HepG2 (cell line): Measurements from ENCODE around the gene TNFSF9. TPM values are rescaled to one million over a fixed set of nuclear protein-coding genes. Genes with fewer than 3 reads are reported as not detected.

Experiments used
- ATAC-seq: fragments of 200-7000 bp; cut with Tn5 transposase; 3 replicates; pipeline ENCODE4 v1.9.1; 2020; ENCODE audit warnings: mild to moderate bottlenecking, moderate library complexity
- Bru-seq: library from RNA; stranded (reverse); fragments of 400-500 nt; gene quantifications from one replicate; lab custom pipeline; 2021; lab: Mats Ljungman, UMichigan
- BruChase-seq, 2 experiments: library from RNA; stranded (reverse); fragments of 400-500 nt; gene quantifications; one replicate each; lab custom pipeline; 2021; lab: Mats Ljungman, UMichigan
- BruUV-seq: library from RNA; stranded (reverse); fragments of 400-500 nt; replicated peaks from 2 replicates; lab custom pipeline; 2021; lab: Mats Ljungman, UMichigan
- CTCF ChIA-PET: fragments of 300-600 bp; formaldehyde crosslinking; extraction: SDS; loops from one replicate; lab custom pipeline; 2021; ENCODE audit warnings: low total read pairs, inconsistent platforms, low intra/inter-chr PET ratio; lab: Yijun Ruan, JAX
- POLR2A ChIA-PET: fragments of 350-600 bp; sonication (Branson Sonifier 250); formaldehyde crosslinking; loops from one replicate; lab custom pipeline; 2020; ENCODE audit warnings: antibody characterized with exemption, inconsistent platforms; lab: Yijun Ruan, JAX
- DNase-seq: peaks from one replicate; pipeline ENCODE4 v3.0.0-alpha.2; 2015; ENCODE audit warnings: low spot score
- FAIRE-seq: peaks from 3 replicates; lab custom pipeline; 2011; peaks lifted over from hg19 to GRCh38; lab: Jason Lieb, UNC
- H2AFZ ChIP-seq: one replicate; pipeline ENCODE4 v1.6.1; 2011; ENCODE audit warnings: low read length, inconsistent platforms
- H3K27ac ChIP-seq: fragments of 300-600 bp; 3 replicates; pipeline ENCODE4 v1.8.0; 2011; ENCODE audit warnings: mixed run types, mild to moderate bottlenecking, mixed read lengths, low read length, inconsistent platforms; ENCODE audit not compliant: insufficient read depth; ENCODE audit errors: extremely low read length
- H3K27me3 ChIP-seq, 2 experiments: fragments of 200-600 bp in 1 of 2; 2 replicates in 1 of 2; 3 replicates in 1 of 2; pipeline versions ENCODE4 v1.6.0 to v1.8.0; 2011; ENCODE audit warnings: low read length in 2 of 2, mild to moderate bottlenecking in 2 of 2, moderate library complexity in 2 of 2, inconsistent platforms in 1 of 2; ENCODE audit not compliant: insufficient read depth in 2 of 2, control insufficient read depth in 1 of 2
- H3K36me3 ChIP-seq, 2 experiments: fragments of 200-600 bp in 1 of 2; replicated peaks in 1 of 2; 2 replicates in 1 of 2; 3 replicates in 1 of 2; pipeline versions ENCODE4 v1.5.1 to v1.8.0; 2011; ENCODE audit warnings: low read length in 2 of 2, inconsistent platforms in 1 of 2; ENCODE audit not compliant: insufficient read depth in 2 of 2, control insufficient read depth in 1 of 2
- H3K4me1 ChIP-seq: 2 replicates; pipeline ENCODE4 v1.5.1; 2012; ENCODE audit warnings: low read length, inconsistent platforms; ENCODE audit not compliant: insufficient read depth
- H3K4me2 ChIP-seq: 2 replicates; pipeline ENCODE4 v1.6.0; 2011; ENCODE audit warnings: low read depth, low read length, inconsistent platforms
- H3K4me3 ChIP-seq, 3 experiments: fragments of 200-600 bp in 1 of 3; sonication (generic), shearing (Covaris generic) in 1 of 3; replicated peaks in 1 of 3; 2 replicates each; pipeline ENCODE4 v1.5.1; 2011 to 2016; ENCODE audit warnings: low read length in 3 of 3, inconsistent platforms in 2 of 3, low read depth in 2 of 3, mild to moderate bottlenecking in 2 of 3, control low read depth in 1 of 3, mixed read lengths in 1 of 3; ENCODE audit not compliant: insufficient read depth in 1 of 3
- H3K79me2 ChIP-seq: one replicate; pipeline ENCODE4 v1.6.1; 2011; ENCODE audit warnings: low read length, inconsistent platforms; ENCODE audit not compliant: insufficient read depth
- H3K9ac ChIP-seq: 2 replicates; pipeline ENCODE4 v1.6.0; 2011; ENCODE audit warnings: mild to moderate bottlenecking, low read depth, low read length, inconsistent platforms; ENCODE audit not compliant: insufficient read depth
- H3K9me3 ChIP-seq: 2 replicates; pipeline ENCODE4 v1.5.1; 2012; ENCODE audit warnings: mild to moderate bottlenecking, low read length
- H4K20me1 ChIP-seq: 2 replicates; pipeline ENCODE4 v1.6.0; 2011; ENCODE audit warnings: inconsistent platforms, mild to moderate bottlenecking, low read length, moderate library complexity; ENCODE audit not compliant: insufficient read depth
- GABPA ChIP-seq, 2 experiments: IDR thresholded peaks; 2 replicates each; pipeline ENCODE4 v1.6.1; 2011 to 2016; ENCODE audit warnings: low read depth in 2 of 2, low read length in 1 of 2, missing biosample characterization in 1 of 2, missing genetic modification characterization in 1 of 2
- JUNB ChIP-seq: sonication (generic); formaldehyde crosslinking; IDR thresholded peaks from 2 replicates; pipeline ENCODE4 v1.8.0; 2022; ENCODE audit warnings: missing genetic modification reagents, mild to moderate bottlenecking, borderline replicate concordance
- RBFOX2 ChIP-seq: fragments of 200-400 bp; formaldehyde crosslinking; IDR thresholded peaks from 2 replicates; pipeline ENCODE4 v1.6.1; 2017; ENCODE audit warnings: low read depth, mild to moderate bottlenecking, low read length
- SMAD1 ChIP-seq: sonication (generic); formaldehyde crosslinking; IDR thresholded peaks from 2 replicates; pipeline ENCODE4 v1.4.0; 2020; ENCODE audit warnings: missing genetic modification reagents, low read depth, mild to moderate bottlenecking, borderline replicate concordance
- ZFX ChIP-seq: sonication (generic); formaldehyde crosslinking; IDR thresholded peaks from 2 replicates; pipeline ENCODE4 v1.4.0; 2020; ENCODE audit warnings: mild to moderate bottlenecking, low read depth, missing genetic modification reagents, moderate library complexity
- ZNF354B ChIP-seq: sonication (generic); formaldehyde crosslinking; IDR thresholded peaks from 2 replicates; pipeline ENCODE4 v1.8.0; 2022; ENCODE audit warnings: mild to moderate bottlenecking, missing genetic modification reagents
- ZNF670 ChIP-seq: sonication (generic); formaldehyde crosslinking; IDR thresholded peaks from 2 replicates; pipeline ENCODE4 v1.8.0; 2022; ENCODE audit warnings: mild to moderate bottlenecking, missing genetic modification reagents, borderline replicate concordance
- WGBS: methylation state at CpG from one replicate; pipeline ENCODE4 v1.1.6; 2017; ENCODE audit warnings: low lambda C conversion rate; 5-methylcytosine and 5-hydroxymethylcytosine counted together
- in situ Hi-C: cut with HindIII; loops from 2 replicates; pipeline ENCODE4 v1.10.0; 2017; ENCODE audit warnings: low pct_unique_long_range_greater_than_20kb; ENCODE audit not compliant: extremely low pct_ligation_motif_present
- intact Hi-C: fragments of 100-400 bp; cut with micrococcal nuclease; formaldehyde crosslinking; loops from one replicate; pipeline ENCODE4 v1.10.0; 2022; ENCODE audit not compliant: unreplicated experiment
- long read RNA-seq, 2 experiments: library from RNA in 1 of 2; library from polyadenylated mRNA in 1 of 2; stranded (forward) in 1 of 2; unstranded in 1 of 2; transcript quantifications; one replicate each; pipeline ENCODE4 v2.0.0, GENCODE V29; 2019 to 2022
- polyA minus RNA-seq, 3 experiments: library from RNA; depleted of rRNA, polyadenylated mRNA; stranded (reverse); fragments of >200 nt; gene quantifications; 2 replicates each; pipeline ENCODE4 v1.2.3, GENCODE V29; 2011; ENCODE audit warnings: low replicate concordance in 1 of 3
- polyA plus RNA-seq, 8 experiments: library from polyadenylated mRNA; depleted of rRNA in 3 of 8; stranded (reverse) in 7 of 8; unstranded in 1 of 8; fragments of >200 nt; fragmentation: Illumina TruSeq in 4 of 8; extraction: Trizol in 4 of 8; gene quantifications; 2 replicates each; pipeline versions ENCODE4 v1.2.1 to v1.2.3, GENCODE V29; 2011 to 2016; ENCODE audit warnings: low read depth in 4 of 8, missing spikeins in 1 of 8, mixed read lengths in 1 of 8; ENCODE audit not compliant: insufficient read depth in 1 of 8
- total RNA-seq, 5 experiments: library from RNA; depleted of rRNA; stranded (reverse); fragments of >200 nt; fragmentation: Illumina TruSeq; extraction: Trizol; gene quantifications; 2 replicates each; pipeline ENCODE4 v1.2.3, GENCODE V29; 2016; ENCODE audit warnings: low read depth in 1 of 5
- TF ChIP-seq, protein P1 (sequence below): sonication (generic); formaldehyde crosslinking; IDR thresholded peaks from 2 replicates; pipeline ENCODE4 v1.5.0; 2020; ENCODE audit warnings: missing genetic modification reagents
- TF ChIP-seq, protein P2 (sequence below): sonication (generic); formaldehyde crosslinking; IDR thresholded peaks from 2 replicates; pipeline ENCODE4 v1.4.0; 2020; ENCODE audit warnings: missing genetic modification reagents, borderline replicate concordance

The TNFSF9 gene, protein sequence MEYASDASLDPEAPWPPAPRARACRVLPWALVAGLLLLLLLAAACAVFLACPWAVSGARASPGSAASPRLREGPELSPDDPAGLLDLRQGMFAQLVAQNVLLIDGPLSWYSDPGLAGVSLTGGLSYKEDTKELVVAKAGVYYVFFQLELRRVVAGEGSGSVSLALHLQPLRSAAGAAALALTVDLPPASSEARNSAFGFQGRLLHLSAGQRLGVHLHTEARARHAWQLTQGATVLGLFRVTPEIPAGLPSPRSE
- total RNA-seq (2016; rRNA removed; fragmentation: Illumina TruSeq; extraction: Trizol) (0.20 and 1.0 TPM in 2 replicates), polyA plus RNA-seq (2011; rRNA removed) (1.5 and 1.8 TPM in 2 replicates), polyA minus RNA-seq (2011; rRNA and poly(A)+ RNA removed; ENCODE audit: low replicate concordance) (1.4 and 15.3 TPM in 2 replicates), Bru-seq, nascent RNA (percentile 38 among the genes with signal in this experiment), BruChase-seq, experiment 1, labeled RNA remaining after a 6-hour chase (percentile 53 among the genes with signal in this experiment), BruChase-seq, experiment 2, labeled RNA remaining after a 2-hour chase (percentile 48 among the genes with signal in this experiment)
- total RNA-seq (2016; cell fraction: cytosol; rRNA removed; fragmentation: Illumina TruSeq; extraction: Trizol; ENCODE audit: low read depth), result 0.26 and 0.30 TPM in 2 replicates
- total RNA-seq (2016; cell fraction: insoluble cytoplasmic fraction; rRNA removed; fragmentation: Illumina TruSeq; extraction: Trizol), result 0.25 and 0.84 TPM in 2 replicates
- total RNA-seq (2016; cell fraction: membrane; rRNA removed; fragmentation: Illumina TruSeq; extraction: Trizol), result 0.49 and 0.62 TPM in 2 replicates
- total RNA-seq (2016; cell fraction: nucleus; rRNA removed; fragmentation: Illumina TruSeq; extraction: Trizol), result 0.78 and 0.90 TPM in 2 replicates
- 1.0 and 1.7 TPM in 2 replicates for polyA plus RNA-seq (2011; cell fraction: cytosol; rRNA removed)
- polyA plus RNA-seq (2011; cell fraction: nucleus; rRNA removed), result 1.2 and 1.4 TPM in 2 replicates
- polyA plus RNA-seq (2012), result 1.5 and 2.6 TPM in 2 replicates
- 0.10 and 0.31 TPM in 2 replicates for polyA plus RNA-seq (2016; cell fraction: cytosol; fragmentation: Illumina TruSeq; extraction: Trizol; ENCODE audit: low read depth)
- polyA plus RNA-seq (2016; cell fraction: insoluble cytoplasmic fraction; fragmentation: Illumina TruSeq; extraction: Trizol; ENCODE audit: low read depth), result 0.24 and 0.45 TPM in 2 replicates
- polyA plus RNA-seq (2016; cell fraction: membrane; fragmentation: Illumina TruSeq; extraction: Trizol; ENCODE audit: low read depth), result 0.22 and 0.38 TPM in 2 replicates
- polyA plus RNA-seq (2016; cell fraction: nucleus; fragmentation: Illumina TruSeq; extraction: Trizol; ENCODE audit: insufficient read depth, low read depth), result 1.9 and 2.1 TPM in 2 replicates
- polyA minus RNA-seq (2011; cell fraction: cytosol; rRNA and poly(A)+ RNA removed), result 0.40 and 1.7 TPM in 2 replicates
- 1.2 and 1.5 TPM in 2 replicates for polyA minus RNA-seq (2011; cell fraction: nucleus; rRNA and poly(A)+ RNA removed)
- long read RNA-seq, experiment 1, result 0 reads
- long read RNA-seq, experiment 2, transcript TNFSF9-201 (3 exons, 1,665 nt), result major isoform, 5 of 6 reads
- long read RNA-seq, experiment 2, partial matches to known transcripts, result 0 of 6 reads
- long read RNA-seq, experiment 2, other reads (novel, unspliced or antisense), result 1 of 6 reads

DNA sequence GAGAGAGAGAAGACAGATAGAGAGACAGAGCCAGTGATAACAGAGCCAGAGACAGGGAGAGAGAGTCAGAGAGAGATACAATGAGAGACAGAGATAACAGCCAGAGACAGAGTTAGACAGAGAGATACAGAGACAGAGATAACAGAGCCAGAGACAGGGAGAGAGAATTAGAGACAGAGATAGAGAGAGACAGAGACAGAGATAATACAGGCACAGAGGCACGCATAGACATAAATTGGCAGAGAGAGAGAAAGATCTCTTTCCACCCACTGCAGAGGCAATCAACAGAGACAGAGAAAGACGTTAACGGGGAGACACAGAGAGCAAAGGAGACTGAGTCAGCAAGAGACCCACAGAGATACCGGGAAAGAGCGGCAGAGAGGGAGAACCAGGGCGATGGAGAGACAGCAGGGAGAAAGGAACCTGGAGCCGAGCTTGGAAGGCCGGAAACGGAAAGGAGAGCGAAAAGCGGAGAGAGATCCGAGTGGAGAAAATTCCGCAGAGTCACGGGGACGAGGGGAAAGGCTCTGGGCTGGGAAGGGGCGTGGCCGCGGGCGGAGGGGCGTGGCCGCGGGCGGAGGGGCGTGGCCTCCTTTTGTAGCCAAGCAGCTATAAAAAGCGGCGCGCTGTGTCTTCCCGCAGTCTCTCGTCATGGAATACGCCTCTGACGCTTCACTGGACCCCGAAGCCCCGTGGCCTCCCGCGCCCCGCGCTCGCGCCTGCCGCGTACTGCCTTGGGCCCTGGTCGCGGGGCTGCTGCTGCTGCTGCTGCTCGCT is at the start of gene TNFSF9:
TSS of gene TNFSF9 (plus strand) at position 641 of the 777 bp plus-strand sequence. CDS start at position 652, 11 bp downstream.
- intact Hi-C loops, result no loop called here
- 0 out of 2 replicates have a peak, but pooled peaks have one; percentile 27 for TF ChIP-seq ZNF354B (CRISPR knock-in tag)
- peak; percentile 19; the same call in 1 of the 2 replicates for TF ChIP-seq JUNB (CRISPR knock-in tag)
- TF ChIP-seq SMAD1 (CRISPR knock-in tag), result no peak
- TF ChIP-seq ZNF670, result no peak
- TF ChIP-seq GABPA (IDR thresholded peaks at IDR 0.05; ENCODE audit: low read depth, low read length), result peak; percentile 49
- peak; percentile 83 for TF ChIP-seq GABPA (CRISPR knock-in tag; IDR thresholded peaks at IDR 0.05; ENCODE audit: low read depth)
- TF ChIP-seq ZFX (CRISPR knock-in tag), result peak; percentile 62; the same call in 1 of the 2 replicates
- peak; percentile 82 for TF ChIP-seq RBFOX2
- TF ChIP-seq, protein P1, sequence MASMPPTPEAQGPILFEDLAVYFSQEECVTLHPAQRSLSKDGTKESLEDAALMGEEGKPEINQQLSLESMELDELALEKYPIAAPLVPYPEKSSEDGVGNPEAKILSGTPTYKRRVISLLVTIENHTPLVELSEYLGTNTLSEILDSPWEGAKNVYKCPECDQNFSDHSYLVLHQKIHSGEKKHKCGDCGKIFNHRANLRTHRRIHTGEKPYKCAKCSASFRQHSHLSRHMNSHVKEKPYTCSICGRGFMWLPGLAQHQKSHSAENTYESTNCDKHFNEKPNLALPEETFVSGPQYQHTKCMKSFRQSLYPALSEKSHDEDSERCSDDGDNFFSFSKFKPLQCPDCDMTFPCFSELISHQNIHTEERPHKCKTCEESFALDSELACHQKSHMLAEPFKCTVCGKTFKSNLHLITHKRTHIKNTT (CRISPR knock-in tag), result no peak
- TF ChIP-seq, protein P2, sequence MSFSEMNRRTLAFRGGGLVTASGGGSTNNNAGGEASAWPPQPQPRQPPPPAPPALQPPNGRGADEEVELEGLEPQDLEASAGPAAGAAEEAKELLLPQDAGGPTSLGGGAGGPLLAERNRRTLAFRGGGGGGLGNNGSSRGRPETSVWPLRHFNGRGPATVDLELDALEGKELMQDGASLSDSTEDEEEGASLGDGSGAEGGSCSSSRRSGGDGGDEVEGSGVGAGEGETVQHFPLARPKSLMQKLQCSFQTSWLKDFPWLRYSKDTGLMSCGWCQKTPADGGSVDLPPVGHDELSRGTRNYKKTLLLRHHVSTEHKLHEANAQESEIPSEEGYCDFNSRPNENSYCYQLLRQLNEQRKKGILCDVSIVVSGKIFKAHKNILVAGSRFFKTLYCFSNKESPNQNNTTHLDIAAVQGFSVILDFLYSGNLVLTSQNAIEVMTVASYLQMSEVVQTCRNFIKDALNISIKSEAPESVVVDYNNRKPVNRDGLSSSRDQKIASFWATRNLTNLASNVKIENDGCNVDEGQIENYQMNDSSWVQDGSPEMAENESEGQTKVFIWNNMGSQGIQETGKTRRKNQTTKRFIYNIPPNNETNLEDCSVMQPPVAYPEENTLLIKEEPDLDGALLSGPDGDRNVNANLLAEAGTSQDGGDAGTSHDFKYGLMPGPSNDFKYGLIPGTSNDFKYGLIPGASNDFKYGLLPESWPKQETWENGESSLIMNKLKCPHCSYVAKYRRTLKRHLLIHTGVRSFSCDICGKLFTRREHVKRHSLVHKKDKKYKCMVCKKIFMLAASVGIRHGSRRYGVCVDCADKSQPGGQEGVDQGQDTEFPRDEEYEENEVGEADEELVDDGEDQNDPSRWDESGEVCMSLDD, result no peak

More for the DNA sequence above, at the start of gene TNFSF9:
- peak; percentile 73 for DNase-seq
- CTCF ChIA-PET, result no interaction called here
- H3K4me1 ChIP-seq, result peaks cover 47% of the 10 kb centered on the region
- POLR2A ChIA-PET, result interaction anchor here (0.6 to 1.1 kb wide), 7 partner anchors 14 to 627 kb away, joined by 3 to 8 read pairs (median 4); partner anchors contain the start of genes KHSRP, NDUFA11 and ZNF557
- peak within 1 kb of the TSS; percentile 73 for H2AFZ ChIP-seq
- H3K36me3 ChIP-seq, result no peaks in the 10 kb centered on the region
- in situ Hi-C loops, result no loop called here
- peak within 1 kb of the TSS; percentile 49 for H3K27ac ChIP-seq
- H3K79me2 ChIP-seq, result no peaks in the 10 kb centered on the region
- H3K4me2 ChIP-seq, result peak within 1 kb of the TSS; percentile 99
- TSS peak; percentile 83 for BruUV-seq
- no peaks in the 10 kb centered on the region for H3K9me3 ChIP-seq
- no peak for FAIRE-seq
- peak within 1 kb of the TSS; percentile 74 for H3K9ac ChIP-seq
- peak within 1 kb of the TSS; percentile 40 to 78 (median 55) for H3K4me3 ChIP-seq
- H3K27me3 ChIP-seq, result peaks cover 0 to 14% of the 10 kb centered on the region in 2 experiments; a peak in 3 of 5 replicates
- WGBS, result 1% methylated on average over 15 of the region's 44 CpGs
- peak; percentile 70 for ATAC-seq
- H4K20me1 ChIP-seq, result no peaks in the 10 kb centered on the region
